G401.6 (cell line): ENCODE data around the gene CTDSPL.

ENCODE experiments used
- FAIRE-seq: peaks from 2 replicates; lab custom pipeline; 2012; peaks lifted over from hg19 to GRCh38; lab: Jason Lieb, UNC

CTDSPL gene

GRCh38 chr3:37891227-37891626 is 29.5 kb downstream of the CTDSPL start:
- no peak for FAIRE-seq

- FAIRE-seq, result no peak
Observed at GRCh38 chr3:37892927-37893600, 31.4 kb downstream of the CTDSPL start.

GRCh38 chr3:37896827-37897226 is 35.1 kb downstream of the CTDSPL start:
- no peak for FAIRE-seq

GRCh38 chr3:37897763-37898162 is 36.1 kb downstream of the CTDSPL start:
- FAIRE-seq, result no peak

GRCh38 chr3:37898424-37898823 is 36.7 kb downstream of the CTDSPL start:
- no peak for FAIRE-seq

GRCh38 chr3:37899101-37899707 is 37.5 kb downstream of the CTDSPL start:
- FAIRE-seq, result no peak

GRCh38 chr3:37899711-37900306 is 38.1 kb downstream of the CTDSPL start:
- no peak for FAIRE-seq

- FAIRE-seq, result no peak
Observed at GRCh38 chr3:37901721-37902120, 40.0 kb downstream of the CTDSPL start.

GRCh38 chr3:37902674-37903073 is 41.0 kb downstream of the CTDSPL start:
- FAIRE-seq, result no peak

- no peak for FAIRE-seq
Observed at GRCh38 chr3:37903320-37903719, 41.6 kb downstream of the CTDSPL start.

- no peak for FAIRE-seq
Observed at GRCh38 chr3:37903734-37904133, 42.1 kb downstream of the CTDSPL start.

- FAIRE-seq, result no peak
Observed at GRCh38 chr3:37904601-37905000, 42.9 kb downstream of the CTDSPL start.

GRCh38 chr3:37905346-37905745 is 43.7 kb downstream of the CTDSPL start:
- no peak for FAIRE-seq

- no peak for FAIRE-seq
Observed at GRCh38 chr3:37905987-37906674, 44.5 kb downstream of the CTDSPL start.

GRCh38 chr3:37906734-37907282 is 45.1 kb downstream of the CTDSPL start:
- FAIRE-seq, result no peak

GRCh38 chr3:37907371-37907770 is 45.7 kb downstream of the CTDSPL start:
- FAIRE-seq, result no peak

- no peak for FAIRE-seq
Observed at GRCh38 chr3:37907906-37908305, 46.2 kb downstream of the CTDSPL start.

GRCh38 chr3:37909067-37909911 is 47.6 kb downstream of the CTDSPL start:
- FAIRE-seq, result no peak

GRCh38 chr3:37910671-37911400 is 49.2 kb downstream of the CTDSPL start:
- no peak for FAIRE-seq

GRCh38 chr3:37912052-37912733 is 50.5 kb downstream of the CTDSPL start:
- FAIRE-seq, result no peak

- no peak for FAIRE-seq
Observed at GRCh38 chr3:37913522-37913921, 51.8 kb downstream of the CTDSPL start.
